HG03196 (cell line): ENCODE measurements around the gene XAB2.

ENCODE experiments used
- ATAC-seq: cut with Tn5 transposase; IDR thresholded peaks from one replicate; pipeline ENCODE4 v1.9.1; 2021; ENCODE audit not compliant: unreplicated experiment

Gene XAB2

GRCh38 chr19:7633698-7634097, 4.4 kb upstream of the XAB2 start, which contains the start of gene PCP2:
TSS of gene PCP2 (minus strand) at chr19:7633719. CDS start at chr19:7633457, 262 bp downstream.
- ATAC-seq: no peak

GRCh38 chr19:7632340-7633203, 3.2 kb upstream of the XAB2 start:
- no peak for ATAC-seq

- ATAC-seq: no peak
Measured at GRCh38 chr19:7631577-7631976, 2.2 kb upstream of the XAB2 start.

- no peak for ATAC-seq
Measured at GRCh38 chr19:7628589-7629311, 595 bp downstream of the XAB2 start.

GRCh38 chr19:7627166-7627565, 2.2 kb downstream of the XAB2 start:
- no peak for ATAC-seq

GRCh38 chr19:7625763-7626372, 3.5 kb downstream of the XAB2 start:
- ATAC-seq: no peak

GRCh38 chr19:7624810-7625209, 4.5 kb downstream of the XAB2 start:
- no peak for ATAC-seq

- ATAC-seq: no peak
Measured at GRCh38 chr19:7623725-7624603, 5.4 kb downstream of the XAB2 start.

GRCh38 chr19:7622933-7623685, 6.2 kb downstream of the XAB2 start:
- no peak for ATAC-seq

- ATAC-seq: no peak
Measured at GRCh38 chr19:7620442-7621412, 8.6 kb downstream of the XAB2 start.

- ATAC-seq: no peak
Measured at GRCh38 chr19:7619671-7620441, 9.5 kb downstream of the XAB2 start.

GRCh38 chr19:7618771-7619510, 10.4 kb downstream of the XAB2 start:
- ATAC-seq: no peak

GRCh38 chr19:7618348-7618747, 11.0 kb downstream of the XAB2 start:
- no peak for ATAC-seq

GRCh38 chr19:7617735-7618134, 11.6 kb downstream of the XAB2 start:
- ATAC-seq: no peak

GRCh38 chr19:7617172-7617571, 12.2 kb downstream of the XAB2 start:
- ATAC-seq: no peak

GRCh38 chr19:7614859-7615741, 14.2 kb downstream of the XAB2 start:
- no peak for ATAC-seq
